ENCODE results near the gene ATP2A3. TPM values are rescaled to one million over a fixed set of nuclear protein-coding genes. Genes with fewer than 3 reads are reported as not detected.
A peak's percentile ranks its signal among the peaks of the same experiment; 100 is the strongest.

ATP2A3 gene
- polyA plus RNA-seq, 3 donors: 6.9 to 46.5 (median 9.5) TPM

DNA sequence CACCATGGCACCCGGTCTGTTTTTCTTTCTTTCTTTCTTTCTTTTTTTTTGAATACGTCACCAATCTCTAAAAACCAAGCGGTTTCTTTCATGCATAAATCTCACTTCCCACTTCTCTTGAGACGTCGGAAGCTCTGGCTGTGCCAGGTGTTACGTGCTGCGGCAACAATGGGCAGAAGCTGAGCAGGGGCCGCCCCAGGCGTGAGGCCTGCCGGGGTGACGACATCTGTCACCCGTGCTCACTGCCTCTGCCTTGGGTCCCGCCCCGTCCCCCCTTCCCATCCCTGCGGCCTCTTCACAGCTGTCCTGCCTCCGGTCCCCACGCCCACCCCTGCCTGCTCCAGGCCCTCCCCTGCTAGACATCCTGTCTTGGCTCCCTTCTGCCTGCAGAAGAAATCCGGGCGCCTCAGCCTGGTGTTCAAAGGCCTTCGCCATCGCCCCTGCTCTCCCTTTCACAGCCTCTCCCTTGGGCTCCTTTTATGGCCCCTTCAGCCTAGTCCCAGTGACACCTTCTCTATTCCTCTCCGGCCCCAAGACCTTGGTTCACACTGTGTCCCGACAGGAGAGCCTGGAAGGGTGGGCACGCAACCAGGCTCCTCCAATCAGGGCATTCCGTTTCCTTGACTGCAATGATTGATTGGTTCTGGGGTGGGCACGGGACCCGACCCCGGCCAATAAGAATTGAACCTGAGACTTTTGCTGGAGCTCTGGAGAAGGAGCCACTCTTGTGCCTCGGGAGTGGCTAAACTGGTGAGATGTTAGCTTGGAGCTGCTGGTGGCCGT is 52.8 kb downstream of the ATP2A3 start:
- peak overlapping the region; percentile 60 to 90 (median 88) for H3K27ac Mint-ChIP-seq
- Histone ChIP-seq H4K20me1 (ENCODE audit: insufficient read depth, low read length) (peaks cover 93% of the 10 kb centered on the region), H3K27ac (ENCODE audit: low read depth in 1 of 2, low read length in 2 of 2) (peak overlapping the region; percentile 53 to 68), H3K27me3 (ENCODE audit: control insufficient read depth in 2 of 2, insufficient read depth in 2 of 2, low read length in 2 of 2) (no peaks in the 10 kb centered on the region), H3K4me1 (ENCODE audit: control insufficient read depth in 1 of 2, insufficient read depth in 2 of 2, low read length in 2 of 2) (peaks cover 56 to 57% of the 10 kb centered on the region in 2 donors), H2AFZ (ENCODE audit: insufficient read depth, low read depth, low read length, poor library complexity, severe bottlenecking) (no peak overlapping the region), H3K36me3 (replicated peaks in 1 of 2; ENCODE audit: control insufficient read depth in 1 of 2, insufficient read depth in 2 of 2, low read length in 2 of 2) (peaks cover 7 to 19% of the 10 kb centered on the region in 2 donors), H3K9me3 (replicated peaks in 1 of 2; ENCODE audit: control insufficient read depth in 1 of 2, insufficient read depth in 1 of 2, low read length in 2 of 2) (no peaks in the 10 kb centered on the region), H3K4me3 (replicated peaks in 1 of 3; ENCODE audit: low read depth in 2 of 3, low read length in 3 of 3) (peak overlapping the region in 1 of 3 experiments; percentile 49), H3K79me2 (ENCODE audit: insufficient read depth, low read length) (peaks cover 100% of the 10 kb centered on the region), H3K9ac (ENCODE audit: insufficient read depth, low read length, poor library complexity, severe bottlenecking) (no peak overlapping the region), H3K4me2 (replicated peaks; ENCODE audit: extremely low read depth, low read length, poor library complexity, severe bottlenecking) (peak overlapping the region; percentile 56)
- peak overlapping the region; percentile 65 to 88 for H3K4me3 Mint-ChIP-seq
- DNase-seq: peak; percentile 82 to 87 (median 83)
- peaks cover 36 to 76% of the 10 kb centered on the region in 2 donors for H3K36me3 Mint-ChIP-seq
- peaks cover 58% of the 10 kb centered on the region for H3K4me1 Mint-ChIP-seq
- H3K9me3 Mint-ChIP-seq: peaks cover 0 to 4% (median 2%) of the 10 kb centered on the region in 7 donors
- TF ChIP-seq, protein P1, sequence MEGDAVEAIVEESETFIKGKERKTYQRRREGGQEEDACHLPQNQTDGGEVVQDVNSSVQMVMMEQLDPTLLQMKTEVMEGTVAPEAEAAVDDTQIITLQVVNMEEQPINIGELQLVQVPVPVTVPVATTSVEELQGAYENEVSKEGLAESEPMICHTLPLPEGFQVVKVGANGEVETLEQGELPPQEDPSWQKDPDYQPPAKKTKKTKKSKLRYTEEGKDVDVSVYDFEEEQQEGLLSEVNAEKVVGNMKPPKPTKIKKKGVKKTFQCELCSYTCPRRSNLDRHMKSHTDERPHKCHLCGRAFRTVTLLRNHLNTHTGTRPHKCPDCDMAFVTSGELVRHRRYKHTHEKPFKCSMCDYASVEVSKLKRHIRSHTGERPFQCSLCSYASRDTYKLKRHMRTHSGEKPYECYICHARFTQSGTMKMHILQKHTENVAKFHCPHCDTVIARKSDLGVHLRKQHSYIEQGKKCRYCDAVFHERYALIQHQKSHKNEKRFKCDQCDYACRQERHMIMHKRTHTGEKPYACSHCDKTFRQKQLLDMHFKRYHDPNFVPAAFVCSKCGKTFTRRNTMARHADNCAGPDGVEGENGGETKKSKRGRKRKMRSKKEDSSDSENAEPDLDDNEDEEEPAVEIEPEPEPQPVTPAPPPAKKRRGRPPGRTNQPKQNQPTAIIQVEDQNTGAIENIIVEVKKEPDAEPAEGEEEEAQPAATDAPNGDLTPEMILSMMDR (IDR thresholded peaks at IDR 0.05): no peak
- WGBS (ENCODE audit: insufficient coverage): 17% methylated on average over 25 of the region's 30 CpGs
- peaks cover 0 to 2% (median 1%) of the 10 kb centered on the region in 3 donors for H3K27me3 Mint-ChIP-seq (ENCODE audit: low read depth in 3 of 3)
- intact Hi-C loops (cut with micrococcal nuclease): loop anchor here (5.0 to 10.0 kb wide), 2 partner anchors 47 to 91 kb away; no protein-coding TSS in a partner anchor

DNA sequence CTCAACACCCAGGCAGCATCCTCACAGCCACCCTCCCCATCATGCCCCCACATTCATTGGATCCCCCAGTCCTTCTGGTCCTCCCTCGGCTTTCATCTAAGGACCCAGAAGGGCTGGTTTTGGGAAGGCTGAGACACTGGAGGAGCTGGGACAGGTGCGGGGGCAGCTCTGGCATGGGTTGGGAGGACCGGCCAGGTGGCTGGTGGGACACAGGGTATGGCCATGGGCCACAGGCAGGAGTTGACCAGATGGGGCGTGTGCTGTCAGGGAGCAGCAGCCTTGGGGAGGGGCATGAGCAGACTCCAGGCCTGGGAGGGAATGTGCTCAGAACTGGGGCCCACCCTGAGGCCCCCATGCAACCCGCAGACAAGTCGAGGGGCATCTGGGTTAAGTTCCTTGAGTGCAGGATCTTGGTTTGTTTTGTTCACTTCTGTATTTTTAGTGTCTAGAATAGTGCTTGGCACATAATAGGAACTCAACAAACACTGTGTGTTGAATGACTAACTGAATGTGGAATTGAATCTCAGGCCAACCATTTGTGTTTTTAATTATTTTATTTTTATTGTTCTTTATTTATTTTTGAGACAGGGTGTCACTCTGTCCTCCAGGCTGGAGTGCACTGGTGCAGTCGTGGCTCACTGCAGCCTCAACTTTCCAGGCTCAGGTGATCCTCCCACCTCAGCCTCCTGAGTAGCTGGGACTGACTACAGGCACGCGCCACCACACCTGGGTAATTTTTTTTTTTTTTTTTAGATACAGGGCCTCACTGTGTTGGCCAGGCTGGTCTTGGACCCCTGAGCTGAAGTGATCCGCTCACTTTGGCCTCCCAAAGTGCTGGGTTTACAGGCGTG is 53.6 kb downstream of the ATP2A3 start:
- Histone ChIP-seq H3K4me1 (ENCODE audit: control insufficient read depth in 1 of 2, insufficient read depth in 2 of 2, low read length in 2 of 2) (peaks cover 48 to 49% of the 10 kb centered on the region in 2 donors), H3K36me3 (replicated peaks in 1 of 2; ENCODE audit: control insufficient read depth in 1 of 2, insufficient read depth in 2 of 2, low read length in 2 of 2) (peaks cover 7 to 24% of the 10 kb centered on the region in 2 donors), H4K20me1 (ENCODE audit: insufficient read depth, low read length) (peaks cover 100% of the 10 kb centered on the region), H3K9ac (ENCODE audit: insufficient read depth, low read length, poor library complexity, severe bottlenecking) (no peak overlapping the region), H3K9me3 (replicated peaks in 1 of 2; ENCODE audit: control insufficient read depth in 1 of 2, insufficient read depth in 1 of 2, low read length in 2 of 2) (no peaks in the 10 kb centered on the region), H3K27ac (ENCODE audit: low read depth in 1 of 2, low read length in 2 of 2) (peak overlapping the region; percentile 53 to 68), H3K4me2 (replicated peaks; ENCODE audit: extremely low read depth, low read length, poor library complexity, severe bottlenecking) (peak overlapping the region; percentile 56), H3K4me3 (replicated peaks in 1 of 3; ENCODE audit: low read depth in 2 of 3, low read length in 3 of 3) (peak overlapping the region in 1 of 3 experiments; percentile 49), H3K27me3 (ENCODE audit: control insufficient read depth in 2 of 2, insufficient read depth in 2 of 2, low read length in 2 of 2) (no peaks in the 10 kb centered on the region), H3K79me2 (ENCODE audit: insufficient read depth, low read length) (peaks cover 98% of the 10 kb centered on the region), H2AFZ (ENCODE audit: insufficient read depth, low read depth, low read length, poor library complexity, severe bottlenecking) (no peak overlapping the region)
- WGBS (ENCODE audit: insufficient coverage): 73% methylated on average over 9 of the region's 11 CpGs
- Mint-ChIP-seq H3K4me3 (peak overlapping the region; percentile 65 to 88), H3K27me3 (ENCODE audit: low read depth in 3 of 3) (peaks cover 0 to 2% (median 1%) of the 10 kb centered on the region in 3 donors), H3K4me1 (peaks cover 57% of the 10 kb centered on the region), H3K9me3 (peaks cover 0 to 4% (median 2%) of the 10 kb centered on the region in 7 donors), H3K36me3 (peaks cover 39 to 82% of the 10 kb centered on the region in 2 donors), H3K27ac (peak overlapping the region; percentile 60 to 90 (median 88))
- TF ChIP-seq, protein P1 (IDR thresholded peaks at IDR 0.05): no peak
- intact Hi-C loops (cut with micrococcal nuclease): loop anchor here (5.0 to 10.0 kb wide), 2 partner anchors 46 to 92 kb away; no protein-coding TSS in a partner anchor
- peak in 1 of 3 donors; percentile 23 for DNase-seq

All from CD14-positive monocyte (primary cell).